Activated B cell treated with CpG ODN at 0.5 μM for 24 hours (primary cell): ENCODE data around the gene KCNE4. TPM values are rescaled to one million over a fixed set of nuclear protein-coding genes. Genes with fewer than 3 reads are reported as not detected.

Experiments used
- ATAC-seq: fragments of 200-7000 bp; cut with Tn5 transposase; one replicate; pipeline ENCODE4 v1.10.0; 2021; ENCODE audit warnings: low read depth, mild to moderate bottlenecking, moderate library complexity
- CTCF ChIA-PET: fragments of 350-600 bp; sonication (Branson Sonifier 250); formaldehyde crosslinking; loops from one replicate; lab custom pipeline; 2021; ENCODE audit warnings: antibody characterized with exemption; lab: Charles Lee
- POLR2A ChIA-PET: fragments of 350-600 bp; sonication (Branson Sonifier 250); formaldehyde crosslinking; loops from one replicate; lab custom pipeline; 2021; ENCODE audit warnings: antibody characterized with exemption; lab: Charles Lee
- DNase-seq: peaks from one replicate; pipeline ENCODE4 v3.0.0; 2022
- H3K27ac Mint-ChIP-seq: one replicate; pipeline ENCODE4 v1.8.0; 2020; ENCODE audit warnings: mixed read lengths
- H3K27me3 Mint-ChIP-seq: one replicate; pipeline ENCODE4 v1.8.0; 2021; ENCODE audit warnings: mixed read lengths
- H3K36me3 Mint-ChIP-seq: one replicate; pipeline ENCODE4 v1.8.0; 2021; ENCODE audit warnings: low read depth, mixed read lengths
- H3K4me1 Mint-ChIP-seq: one replicate; pipeline ENCODE4 v1.8.0; 2021; ENCODE audit warnings: mixed read lengths
- H3K4me3 Mint-ChIP-seq: one replicate; pipeline ENCODE4 v1.8.0; 2020; ENCODE audit warnings: mild to moderate bottlenecking, mixed read lengths
- H3K9me3 Mint-ChIP-seq: one replicate; pipeline ENCODE4 v1.8.0; 2020; ENCODE audit warnings: mixed read lengths
- intact Hi-C: fragments of 100-400 bp; cut with micrococcal nuclease; formaldehyde crosslinking; loops from one replicate; pipeline ENCODE4 v1.15.1; 2024
- total RNA-seq: library from RNA; stranded (reverse); gene quantifications from 2 replicates; pipeline ENCODE4 v1.2.3, GENCODE V29; 2022
- TF ChIP-seq, protein P1 (sequence below): fragments of 200-600 bp; IDR thresholded peaks from one replicate; pipeline ENCODE4 v1.8.0; 2022; ENCODE audit warnings: antibody characterized with exemption, mild to moderate bottlenecking

The KCNE4 gene
- total RNA-seq, 1 donor from 2014 or later = not detected

DNA sequence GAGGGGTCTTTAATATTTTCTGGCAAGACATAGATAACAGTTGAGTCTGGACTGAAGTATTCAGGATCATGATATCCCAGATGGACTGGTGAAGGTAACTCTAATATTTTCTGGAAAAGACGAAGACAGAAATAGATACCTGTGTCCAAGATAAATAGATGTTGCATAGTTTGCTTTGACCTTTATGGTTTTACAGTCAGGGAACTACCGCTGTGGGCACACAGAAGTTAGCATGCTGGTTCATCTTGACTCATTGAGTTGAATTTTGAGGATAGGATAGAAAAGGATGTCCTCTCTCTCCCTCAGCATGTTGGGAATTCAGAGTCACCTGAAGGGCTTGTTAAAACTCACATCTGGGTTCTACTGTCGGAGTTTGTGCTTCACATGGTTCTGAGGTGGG lies 20.8 kb downstream of the KCNE4 start:
- intact Hi-C loops = no loop called here
- Mint-ChIP-seq H3K4me3 (no peak overlapping the region), H3K27ac (no peak overlapping the region), H3K27me3 (no peaks in the 10 kb centered on the region), H3K36me3 (no peaks in the 10 kb centered on the region), H3K4me1 (no peaks in the 10 kb centered on the region), H3K9me3 (no peaks in the 10 kb centered on the region)
- ChIA-PET POLR2A (no interaction called here), CTCF (no interaction called here)
- TF ChIP-seq, protein P1, sequence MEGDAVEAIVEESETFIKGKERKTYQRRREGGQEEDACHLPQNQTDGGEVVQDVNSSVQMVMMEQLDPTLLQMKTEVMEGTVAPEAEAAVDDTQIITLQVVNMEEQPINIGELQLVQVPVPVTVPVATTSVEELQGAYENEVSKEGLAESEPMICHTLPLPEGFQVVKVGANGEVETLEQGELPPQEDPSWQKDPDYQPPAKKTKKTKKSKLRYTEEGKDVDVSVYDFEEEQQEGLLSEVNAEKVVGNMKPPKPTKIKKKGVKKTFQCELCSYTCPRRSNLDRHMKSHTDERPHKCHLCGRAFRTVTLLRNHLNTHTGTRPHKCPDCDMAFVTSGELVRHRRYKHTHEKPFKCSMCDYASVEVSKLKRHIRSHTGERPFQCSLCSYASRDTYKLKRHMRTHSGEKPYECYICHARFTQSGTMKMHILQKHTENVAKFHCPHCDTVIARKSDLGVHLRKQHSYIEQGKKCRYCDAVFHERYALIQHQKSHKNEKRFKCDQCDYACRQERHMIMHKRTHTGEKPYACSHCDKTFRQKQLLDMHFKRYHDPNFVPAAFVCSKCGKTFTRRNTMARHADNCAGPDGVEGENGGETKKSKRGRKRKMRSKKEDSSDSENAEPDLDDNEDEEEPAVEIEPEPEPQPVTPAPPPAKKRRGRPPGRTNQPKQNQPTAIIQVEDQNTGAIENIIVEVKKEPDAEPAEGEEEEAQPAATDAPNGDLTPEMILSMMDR = no peak
- ATAC-seq = no peak
- no peak for DNase-seq

DNA sequence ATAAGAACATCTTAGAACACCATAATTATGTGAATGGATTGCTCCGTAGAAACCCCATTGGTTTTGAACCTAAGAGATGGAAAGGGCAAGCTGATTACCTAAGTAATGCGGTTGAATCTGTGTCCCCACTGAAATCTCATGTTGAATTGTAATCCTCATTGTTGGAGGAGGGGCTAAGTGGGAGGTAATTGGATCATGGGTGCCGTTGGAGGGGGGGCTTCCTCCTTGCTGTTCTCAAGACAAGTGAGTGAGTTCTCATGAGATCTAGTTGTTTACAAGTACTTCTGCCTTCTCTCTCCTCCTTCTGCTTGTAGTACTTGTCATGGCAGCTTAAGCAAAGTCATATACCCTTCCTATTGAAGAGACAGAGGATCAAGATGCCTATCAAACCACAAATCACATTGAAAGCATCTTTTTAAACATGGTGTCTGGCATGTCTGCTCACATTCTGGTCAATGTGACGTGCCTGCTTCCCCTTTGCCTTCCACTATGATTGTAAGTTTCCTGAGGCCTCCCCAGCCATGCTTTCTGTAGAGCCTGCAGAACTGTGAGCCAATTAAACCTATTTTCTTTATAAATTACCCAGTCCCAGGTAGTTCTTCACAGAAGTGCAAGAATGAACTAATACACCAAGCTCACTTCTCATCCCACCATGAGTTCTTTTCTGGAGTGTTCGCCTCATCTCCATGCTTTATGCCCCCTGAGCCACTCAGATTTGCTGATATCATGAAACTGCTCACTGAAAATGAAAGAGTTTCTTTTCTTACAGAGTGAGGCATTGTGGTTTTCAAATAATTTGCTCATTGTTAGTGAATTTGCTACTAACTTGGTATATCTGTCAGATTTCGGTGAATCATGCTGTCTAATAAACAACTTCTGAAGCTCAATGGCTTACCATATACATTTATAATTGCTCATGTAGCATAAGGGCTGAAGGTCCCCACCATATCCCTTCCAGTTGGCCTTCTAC lies 23.6 kb downstream of the KCNE4 start:
- Mint-ChIP-seq H3K4me3 (no peak overlapping the region), H3K27ac (no peak overlapping the region), H3K9me3 (no peaks in the 10 kb centered on the region), H3K27me3 (peaks cover 7% of the 10 kb centered on the region), H3K36me3 (no peaks in the 10 kb centered on the region), H3K4me1 (no peaks in the 10 kb centered on the region)
- intact Hi-C loops = no loop called here
- no peak for ATAC-seq
- TF ChIP-seq, protein P1 = no peak
- ChIA-PET CTCF (no interaction called here), POLR2A (no interaction called here)
- no peak for DNase-seq

DNA sequence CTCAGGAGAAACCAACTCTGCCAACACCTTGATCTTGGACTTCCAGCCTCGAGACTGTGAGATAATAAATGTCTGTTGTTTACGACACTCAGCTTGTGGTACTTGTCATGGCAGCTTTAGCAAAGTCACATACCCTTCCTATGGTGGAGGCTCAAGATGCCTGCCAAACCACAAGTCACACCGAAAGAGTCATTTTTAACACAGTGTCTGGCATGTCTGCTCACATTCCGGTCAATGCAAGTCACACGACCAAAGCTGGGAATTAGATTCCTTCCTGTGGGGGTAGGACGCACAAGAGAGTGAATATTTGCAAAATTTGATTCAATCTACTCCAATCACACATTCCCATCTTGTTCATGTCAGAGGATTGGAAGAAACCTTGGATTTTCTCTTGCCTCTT lies 24.6 kb downstream of the KCNE4 start:
- Mint-ChIP-seq H3K4me3 (no peak overlapping the region), H3K27me3 (peaks cover 7% of the 10 kb centered on the region), H3K9me3 (no peaks in the 10 kb centered on the region), H3K36me3 (no peaks in the 10 kb centered on the region), H3K27ac (no peak overlapping the region), H3K4me1 (no peaks in the 10 kb centered on the region)
- POLR2A ChIA-PET = no interaction called here
- intact Hi-C loops = no loop called here
- TF ChIP-seq, protein P1 = no peak
- no peak for DNase-seq
- no peak for ATAC-seq
- CTCF ChIA-PET = no interaction called here

DNA sequence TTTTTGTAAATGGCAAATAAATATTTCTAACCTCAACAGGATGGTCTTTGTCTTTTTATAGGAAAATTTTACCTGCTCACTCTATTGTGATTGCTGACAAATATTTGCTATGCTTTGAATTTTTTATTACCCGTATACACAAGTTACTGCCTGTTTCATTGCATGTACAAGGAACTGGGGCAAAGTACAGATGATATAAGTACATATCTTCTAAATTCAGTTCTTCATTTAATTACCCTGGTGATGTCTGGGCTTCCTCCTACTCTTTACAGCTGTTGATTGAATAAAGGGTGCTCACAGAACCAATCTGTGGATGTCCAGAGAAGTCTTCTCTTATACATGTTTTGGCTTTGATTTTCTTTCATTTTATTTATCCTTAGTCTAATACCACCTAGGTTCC lies 26.5 kb downstream of the KCNE4 start:
- ChIA-PET POLR2A (no interaction called here), CTCF (no interaction called here)
- DNase-seq = no peak
- Mint-ChIP-seq H3K27ac (no peak overlapping the region), H3K9me3 (no peaks in the 10 kb centered on the region), H3K36me3 (no peaks in the 10 kb centered on the region), H3K4me1 (no peaks in the 10 kb centered on the region), H3K27me3 (peaks cover 7% of the 10 kb centered on the region), H3K4me3 (no peak overlapping the region)
- TF ChIP-seq, protein P1 = no peak
- no peak for ATAC-seq
- intact Hi-C loops = no loop called here

GRCh38 chr2:223079378-223079777 lies 27.4 kb downstream of the KCNE4 start:
- intact Hi-C loops = no loop called here
- H3K4me1 Mint-ChIP-seq = no peaks in the 10 kb centered on the region
- CTCF ChIA-PET = no interaction called here
- H3K27me3 Mint-ChIP-seq = peaks cover 7% of the 10 kb centered on the region
- no peak overlapping the region for H3K27ac Mint-ChIP-seq
- no peaks in the 10 kb centered on the region for H3K36me3 Mint-ChIP-seq
- POLR2A ChIA-PET = no interaction called here
- DNase-seq = no peak
- TF ChIP-seq, protein P1 = no peak
- no peaks in the 10 kb centered on the region for H3K9me3 Mint-ChIP-seq
- H3K4me3 Mint-ChIP-seq = no peak overlapping the region
- no peak for ATAC-seq
